ENCODE measurements around the gene ALKBH6. TPM values are rescaled to one million over a fixed set of nuclear protein-coding genes. Genes with fewer than 3 reads are reported as not detected.

Gene ALKBH6
- total and polyA plus RNA-seq, 2 of the 8 experiments (the other 6 are each of a cell fraction or from before 2014, with no cell fraction given): 19.2 to 33.3 TPM

DNA sequence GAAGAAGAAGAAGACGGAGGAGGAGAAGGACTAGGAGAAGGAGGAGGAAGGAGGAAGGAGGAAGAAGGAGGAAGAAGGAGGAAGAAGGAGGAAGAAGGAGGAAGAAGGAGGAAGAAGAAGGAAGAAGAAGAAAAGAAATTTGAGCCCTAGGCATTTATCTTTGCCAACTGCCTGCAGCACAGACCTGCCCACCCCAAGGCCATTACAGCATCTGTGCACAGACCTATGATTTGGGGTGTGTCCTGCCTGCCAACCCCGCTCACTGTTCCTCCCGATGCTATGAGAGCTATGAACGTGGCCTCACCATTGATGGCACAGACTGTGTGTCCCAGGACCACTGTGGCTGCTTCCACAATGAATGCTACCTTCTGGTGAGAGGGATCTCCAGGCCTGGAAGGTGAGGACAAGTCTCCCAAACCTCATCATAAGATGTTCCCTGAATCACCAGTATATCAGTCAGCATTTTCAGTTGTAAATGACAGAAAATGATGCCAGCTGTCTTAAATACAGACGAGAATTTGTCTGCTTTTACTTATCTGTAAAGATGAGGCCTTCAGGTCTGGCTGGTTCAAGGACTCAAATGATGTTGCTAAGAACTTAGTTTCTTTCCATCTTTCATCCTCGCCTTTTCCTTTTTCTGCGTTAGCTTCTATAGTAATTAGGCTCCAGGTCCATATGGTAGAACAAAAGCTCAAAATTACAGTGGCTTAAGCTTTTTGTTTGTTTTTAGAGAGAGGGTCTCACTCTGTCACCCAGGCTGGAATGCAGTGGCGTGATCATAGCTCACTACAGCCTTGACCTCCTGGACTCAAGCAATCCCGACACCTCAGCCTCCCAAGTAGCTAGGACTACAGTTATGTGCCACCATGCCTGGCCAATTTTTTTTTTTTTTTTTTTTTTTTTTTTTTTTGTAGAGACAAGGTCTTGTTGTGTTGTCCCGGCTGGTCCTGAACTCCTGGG, 23.0 kb downstream of the ALKBH6 start:
- H3K27ac ChIP-seq (ENCODE audit: low read depth, low read length): no peak overlapping the region
- no peak overlapping the region for H3K4me3 ChIP-seq (ENCODE audit: extremely low read depth in 1 of 4, insufficient read depth in 2 of 4, low read depth in 3 of 4, low read length in 4 of 4)
- H2BK15ac ChIP-seq (ENCODE audit: low read length): no peak overlapping the region
- DNase-seq (ENCODE audit: low read depth in 1 of 2, low spot score in 2 of 2): no peak
- H3K36me3 ChIP-seq (ENCODE audit: control insufficient read depth in 2 of 4, insufficient read depth in 4 of 4, low read length in 3 of 4): no peaks in the 10 kb centered on the region
- no peak overlapping the region for H4K5ac ChIP-seq (ENCODE audit: insufficient read length, low read depth, low read length)
- peaks cover 0 to 2% of the 10 kb centered on the region in 2 experiments; a peak in 2 of 4 replicates for H3K79me2 ChIP-seq (ENCODE audit: control insufficient read depth in 1 of 2, insufficient read depth in 2 of 2, low read length in 2 of 2)
- no peak overlapping the region for H3K14ac ChIP-seq (ENCODE audit: insufficient read length)
- no peak overlapping the region for H2BK5ac ChIP-seq (ENCODE audit: low read depth, low read length)
- H3K23ac ChIP-seq (ENCODE audit: insufficient read length): no peak overlapping the region
- peaks cover 0 to 4% (median 1%) of the 10 kb centered on the region in 4 experiments; a peak in 4 of 7 replicates for H3K4me1 ChIP-seq (replicated peaks in 1 of 4; ENCODE audit: control insufficient read depth in 3 of 4, insufficient read depth in 4 of 4, low read length in 3 of 4)
- ChIA-PET POLR2A (ENCODE audit: partially characterized antibody) (interaction anchor here (1.0 to 1.3 kb wide), 2 partner anchors 14 to 27 kb away, joined by 3 read pairs; no protein-coding TSS in a partner anchor), CTCF (ENCODE audit: partially characterized antibody) (interaction anchor here (0.5 to 1.6 kb wide), 5 partner anchors 12 to 63 kb away, joined by 3 read pairs; partner anchors contain the start of gene SYNE4)
- H3K27me3 ChIP-seq (replicated peaks in 1 of 4; ENCODE audit: control insufficient read depth in 3 of 4, extremely low read depth in 1 of 4, insufficient read depth in 3 of 4, low read length in 3 of 4): peaks cover 0 to 6% (median 5%) of the 10 kb centered on the region in 4 experiments; a peak in 4 of 7 replicates
- no peak overlapping the region for H3K4me2 ChIP-seq (ENCODE audit: insufficient read depth in 1 of 2, low read depth in 2 of 2, low read length in 2 of 2)
- H3K56ac ChIP-seq (replicated peaks; ENCODE audit: insufficient read length, low read depth, low read length): no peak overlapping the region
- no peak overlapping the region for H2BK20ac ChIP-seq (ENCODE audit: low read length)
- no peak for FAIRE-seq
- H4K8ac ChIP-seq (ENCODE audit: extremely low read depth, insufficient read depth, low read length): no peak overlapping the region
- H2AFZ ChIP-seq (ENCODE audit: low read length): no peak overlapping the region
- no peak overlapping the region for H3K4ac ChIP-seq (replicated peaks; ENCODE audit: insufficient read length, low read depth, low read length)
- peaks cover 11% of the 10 kb centered on the region; the same call in 1 of the 2 replicates for H3K23me2 ChIP-seq (ENCODE audit: low read depth, low read length)
- no peak overlapping the region for H4K91ac ChIP-seq (replicated peaks; ENCODE audit: insufficient read length, low read length)
- TF ChIP-seq TAF1 (IDR thresholded peaks at IDR 0.05; ENCODE audit: low read depth, low read length): no peak
- H2BK120ac ChIP-seq (replicated peaks; ENCODE audit: low read depth, low read length): no peak overlapping the region
- peaks cover 4% of the 10 kb centered on the region for H3K79me1 ChIP-seq (ENCODE audit: low read depth, low read length)
- no peaks in the 10 kb centered on the region; a peak in 1 of 4 replicates for H3K9me3 ChIP-seq (ENCODE audit: insufficient read depth in 2 of 2, low read depth in 1 of 2, low read length in 1 of 2)
- 79% methylated on average over 10 of the region's 10 CpGs; no CpG with 5 or more reads in 1 of the 2 experiments for WGBS, 2 experiments (ENCODE audit: extremely low coverage in 1 of 2, insufficient coverage in 1 of 2, insufficient read length in 1 of 2, insufficient replicate concordance in 2 of 2, low coverage in 1 of 2, low lambda C conversion rate in 2 of 2, missing lambda C conversion rate in 1 of 2)
- H3K18ac ChIP-seq (ENCODE audit: extremely low read depth, low read length): no peak overlapping the region
- no peak overlapping the region for H2AK5ac ChIP-seq (ENCODE audit: low read depth, low read length)
- H3K9ac ChIP-seq (replicated peaks in 1 of 4; ENCODE audit: extremely low read depth in 1 of 4, low read depth in 3 of 4, low read length in 3 of 4): no peak overlapping the region
- H4K20me1 ChIP-seq (replicated peaks in 1 of 2; ENCODE audit: control insufficient read depth in 1 of 2, insufficient read depth in 2 of 2, low read length in 2 of 2): peaks cover 0 to under 1% of the 10 kb centered on the region in 2 experiments
- H2BK12ac ChIP-seq (ENCODE audit: low read depth, low read length): no peak overlapping the region
